H9 (cell line): ENCODE data around the gene ERMAP. TPM values are rescaled to one million over a fixed set of nuclear protein-coding genes. Genes with fewer than 3 reads are reported as not detected.

ENCODE experiments used
- DNase-seq: peaks from one replicate; pipeline ENCODE4 v3.0.0-alpha.2; 2017
- H2AFZ ChIP-seq: one replicate; pipeline ENCODE4 v1.6.1; 2013; ENCODE audit warnings: mild to moderate bottlenecking, low read length, control low read depth, moderate library complexity
- H2AK5ac ChIP-seq: 2 replicates; pipeline ENCODE4 v1.6.1; 2013; ENCODE audit warnings: low read length, control low read depth, mixed read lengths; ENCODE audit not compliant: insufficient read length
- H2BK120ac ChIP-seq: one replicate; pipeline ENCODE4 v1.6.1; 2013; ENCODE audit warnings: low read depth, mild to moderate bottlenecking, low read length, control low read depth, inconsistent platforms; ENCODE audit not compliant: poor library complexity, severe bottlenecking
- H2BK12ac ChIP-seq: 2 replicates; pipeline ENCODE4 v1.6.1; 2013; ENCODE audit warnings: low read length, control low read depth, mixed read lengths, low read depth; ENCODE audit not compliant: insufficient read length
- H2BK15ac ChIP-seq: 2 replicates; pipeline ENCODE4 v1.6.1; 2013; ENCODE audit warnings: low read depth, low read length, control low read depth
- H2BK20ac ChIP-seq: one replicate; pipeline ENCODE4 v1.6.1; 2013; ENCODE audit warnings: low read depth, mild to moderate bottlenecking, low read length, control low read depth, inconsistent platforms; ENCODE audit not compliant: poor library complexity, severe bottlenecking
- H2BK5ac ChIP-seq: 2 replicates; pipeline ENCODE4 v1.6.1; 2013; ENCODE audit warnings: low read length, control low read depth, mixed read lengths; ENCODE audit not compliant: insufficient read length
- H3K14ac ChIP-seq: 2 replicates; pipeline ENCODE4 v1.6.1; 2013; ENCODE audit warnings: low read length, control low read depth; ENCODE audit not compliant: insufficient read depth
- H3K18ac ChIP-seq: 2 replicates; pipeline ENCODE4 v1.6.1; 2013; ENCODE audit warnings: low read depth, mild to moderate bottlenecking, mixed read lengths, low read length, control low read depth; ENCODE audit not compliant: insufficient read length
- H3K23ac ChIP-seq: 2 replicates; pipeline ENCODE4 v1.6.1; 2013; ENCODE audit warnings: low read length, control low read depth, mixed read lengths, low read depth; ENCODE audit not compliant: insufficient read length
- H3K23me2 ChIP-seq: 2 replicates; pipeline ENCODE4 v1.6.1; 2013; ENCODE audit warnings: low read depth, mild to moderate bottlenecking, mixed read lengths, low read length, control low read depth; ENCODE audit not compliant: insufficient read length, poor library complexity, severe bottlenecking
- H3K27ac ChIP-seq: 2 replicates; pipeline ENCODE4 v1.5.1; 2013; ENCODE audit warnings: low read length, control low read depth, mixed read lengths, low read depth; ENCODE audit not compliant: insufficient read length
- H3K27me3 ChIP-seq: 2 replicates; pipeline ENCODE4 v1.6.1; 2013; ENCODE audit warnings: low read length, control low read depth, inconsistent platforms; ENCODE audit not compliant: insufficient read depth
- H3K4ac ChIP-seq: 2 replicates; pipeline ENCODE4 v1.6.1; 2013; ENCODE audit warnings: low read depth, mild to moderate bottlenecking, control low read depth, inconsistent platforms, low read length, moderate library complexity
- H3K4me1 ChIP-seq: 2 replicates; pipeline ENCODE4 v1.6.1; 2013; ENCODE audit warnings: low read length, control low read depth, inconsistent platforms; ENCODE audit not compliant: insufficient read depth
- H3K4me2 ChIP-seq: 2 replicates; pipeline ENCODE4 v1.6.1; 2013; ENCODE audit warnings: low read length, control low read depth, mixed read lengths; ENCODE audit not compliant: insufficient read length, insufficient read depth
- H3K56ac ChIP-seq: 2 replicates; pipeline ENCODE4 v1.6.1; 2013; ENCODE audit warnings: low read depth, mild to moderate bottlenecking, mixed read lengths, low read length, control low read depth; ENCODE audit not compliant: insufficient read length
- H3K79me1 ChIP-seq: 2 replicates; pipeline ENCODE4 v1.6.1; 2013; ENCODE audit warnings: low read depth, mild to moderate bottlenecking, moderate library complexity, low read length, control low read depth, inconsistent platforms; ENCODE audit not compliant: insufficient read depth, poor library complexity, severe bottlenecking
- H3K79me2 ChIP-seq: 2 replicates; pipeline ENCODE4 v1.6.1; 2013; ENCODE audit warnings: low read length, control low read depth, inconsistent platforms; ENCODE audit not compliant: insufficient read depth
- H3K9ac ChIP-seq: 2 replicates; pipeline ENCODE4 v1.6.1; 2013; ENCODE audit warnings: low read length, control low read depth, mixed read lengths; ENCODE audit not compliant: insufficient read length; ENCODE audit errors: extremely low read depth
- H3K9me3 ChIP-seq: one replicate; pipeline ENCODE4 v1.6.1; 2013; ENCODE audit warnings: low read depth, low read length, inconsistent platforms; ENCODE audit not compliant: control insufficient read depth
- H3T11ph ChIP-seq: one replicate; pipeline ENCODE4 v1.6.1; 2013; ENCODE audit warnings: mild to moderate bottlenecking, low read length, control low read depth, inconsistent platforms
- H4K20me1 ChIP-seq: one replicate; pipeline ENCODE4 v1.6.1; 2013; ENCODE audit not compliant: control insufficient read depth, insufficient read length, insufficient read depth
- H4K5ac ChIP-seq: 2 replicates; pipeline ENCODE4 v1.6.1; 2013; ENCODE audit warnings: low read depth, mild to moderate bottlenecking, mixed read lengths, low read length, control low read depth; ENCODE audit not compliant: insufficient read length
- H4K8ac ChIP-seq: replicated peaks from 2 replicates; pipeline ENCODE4 v1.6.1; 2013; ENCODE audit warnings: low read length, control low read depth, mixed read lengths, low read depth; ENCODE audit not compliant: insufficient read length
- H4K91ac ChIP-seq: 2 replicates; pipeline ENCODE4 v1.6.1; 2013; ENCODE audit warnings: low read depth, mild to moderate bottlenecking, moderate library complexity, mixed read lengths, low read length, control low read depth; ENCODE audit not compliant: insufficient read length
- H3K27ac Mint-ChIP-seq, 3 experiments: 2 replicates in 2 of 3; 3 replicates in 1 of 3; pipeline ENCODE4 v1.8.0; 2020 to 2021; ENCODE audit warnings: mixed read lengths in 3 of 3, mild to moderate bottlenecking in 1 of 3, moderate library complexity in 1 of 3
- H3K27me3 Mint-ChIP-seq: 2 replicates; pipeline ENCODE4 v1.8.0; 2021; ENCODE audit warnings: low read depth, mild to moderate bottlenecking, moderate library complexity, mixed read lengths
- H3K36me3 Mint-ChIP-seq, 3 experiments: 2 replicates in 2 of 3; 3 replicates in 1 of 3; pipeline ENCODE4 v1.8.0; 2020 to 2021; ENCODE audit warnings: low read depth in 3 of 3, mixed read lengths in 3 of 3; ENCODE audit not compliant: insufficient read depth in 1 of 3
- H3K4me1 Mint-ChIP-seq, 2 experiments: 2 replicates each; pipeline ENCODE4 v1.8.0; 2020; ENCODE audit warnings: mixed read lengths in 2 of 2
- H3K4me3 Mint-ChIP-seq, 2 experiments: 2 replicates in 1 of 2; 3 replicates in 1 of 2; pipeline ENCODE4 v1.8.0; 2020 to 2021; ENCODE audit warnings: mild to moderate bottlenecking in 2 of 2, mixed read lengths in 2 of 2, moderate library complexity in 1 of 2
- H3K9me3 Mint-ChIP-seq, 2 experiments: 2 replicates in 1 of 2; 3 replicates in 1 of 2; pipeline ENCODE4 v1.8.0; 2020; ENCODE audit warnings: mild to moderate bottlenecking in 2 of 2, mixed read lengths in 2 of 2, moderate library complexity in 1 of 2
- WGBS: extraction: QIAGEN DNeasy Blood & Tissue Kit; methylation state at CpG from one replicate; pipeline ENCODE4 v1.1.7; 2013; ENCODE audit warnings: missing lambda C conversion rate, low lambda C conversion rate, mixed read lengths; ENCODE audit not compliant: insufficient read length; ENCODE audit errors: extremely low coverage; 5-methylcytosine and 5-hydroxymethylcytosine counted together
- total RNA-seq: library from RNA; stranded (reverse); gene quantifications from 2 replicates; pipeline ENCODE4 v1.2.1, GENCODE V29; 2021
- TF ChIP-seq, protein P1 (sequence below): fragments of 200-600 bp; sonication (generic); conservative IDR thresholded peaks from 3 replicates; pipeline ENCODE4 v1.8.0; 2021; ENCODE audit warnings: antibody characterized with exemption, mild to moderate bottlenecking

The ERMAP gene
- total RNA-seq, 1 experiment from 2014 or later = 4.5 TPM

DNA sequence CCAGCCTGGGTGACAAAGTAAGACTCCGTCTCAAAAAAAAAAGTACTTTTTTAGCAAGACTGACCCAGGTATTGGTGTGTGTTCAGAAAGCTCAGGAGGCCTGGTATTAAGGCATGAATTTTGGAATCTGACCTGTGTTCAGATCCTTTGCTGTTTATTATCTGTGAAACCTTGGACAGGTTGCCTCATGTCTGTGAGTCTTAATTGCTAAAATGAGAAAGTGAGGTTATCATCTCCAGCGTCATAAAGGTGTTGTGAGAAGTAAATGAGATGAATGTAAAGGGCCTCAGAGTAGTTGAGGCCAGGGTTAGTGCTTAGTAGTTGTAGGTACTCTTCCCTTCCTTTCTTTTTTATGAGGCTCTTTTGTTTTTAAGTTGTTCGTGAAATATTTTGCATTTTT lies 47.1 kb upstream of the ERMAP start:
- Histone ChIP-seq H2AK5ac (no peak overlapping the region), H4K8ac (no peak overlapping the region), H3K56ac (no peak overlapping the region), H3K27ac (no peak overlapping the region), H2BK20ac (no peak overlapping the region), H3K79me1 (no peaks in the 10 kb centered on the region), H3K4me2 (no peak overlapping the region), H2BK12ac (no peak overlapping the region), H3K23ac (no peak overlapping the region), H3K79me2 (0 out of 2 replicates have a peak, but pooled peaks cover 3% of the 10 kb centered on the region), H3K18ac (no peak overlapping the region), H2AFZ (no peak overlapping the region), H4K5ac (no peak overlapping the region), H4K91ac (no peak overlapping the region), H3K9me3 (no peaks in the 10 kb centered on the region), H3K23me2 (peaks cover 7% of the 10 kb centered on the region), H3T11ph (no peak overlapping the region), H3K9ac (no peak overlapping the region), H2BK15ac (no peak overlapping the region), H4K20me1 (no peaks in the 10 kb centered on the region), H3K4ac (no peak overlapping the region), H3K27me3 (no peaks in the 10 kb centered on the region), H3K14ac (no peak overlapping the region), H3K4me1 (no peaks in the 10 kb centered on the region), H2BK5ac (no peak overlapping the region), H2BK120ac (no peak overlapping the region)
- DNase-seq = no peak
- WGBS = no CpG with 5 or more reads among the region's 3 CpGs
- no peaks in the 10 kb centered on the region for H3K27me3 Mint-ChIP-seq
- TF ChIP-seq, protein P1, sequence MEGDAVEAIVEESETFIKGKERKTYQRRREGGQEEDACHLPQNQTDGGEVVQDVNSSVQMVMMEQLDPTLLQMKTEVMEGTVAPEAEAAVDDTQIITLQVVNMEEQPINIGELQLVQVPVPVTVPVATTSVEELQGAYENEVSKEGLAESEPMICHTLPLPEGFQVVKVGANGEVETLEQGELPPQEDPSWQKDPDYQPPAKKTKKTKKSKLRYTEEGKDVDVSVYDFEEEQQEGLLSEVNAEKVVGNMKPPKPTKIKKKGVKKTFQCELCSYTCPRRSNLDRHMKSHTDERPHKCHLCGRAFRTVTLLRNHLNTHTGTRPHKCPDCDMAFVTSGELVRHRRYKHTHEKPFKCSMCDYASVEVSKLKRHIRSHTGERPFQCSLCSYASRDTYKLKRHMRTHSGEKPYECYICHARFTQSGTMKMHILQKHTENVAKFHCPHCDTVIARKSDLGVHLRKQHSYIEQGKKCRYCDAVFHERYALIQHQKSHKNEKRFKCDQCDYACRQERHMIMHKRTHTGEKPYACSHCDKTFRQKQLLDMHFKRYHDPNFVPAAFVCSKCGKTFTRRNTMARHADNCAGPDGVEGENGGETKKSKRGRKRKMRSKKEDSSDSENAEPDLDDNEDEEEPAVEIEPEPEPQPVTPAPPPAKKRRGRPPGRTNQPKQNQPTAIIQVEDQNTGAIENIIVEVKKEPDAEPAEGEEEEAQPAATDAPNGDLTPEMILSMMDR = no peak
- no peak overlapping the region; a peak in 1 of 5 replicates for H3K4me3 Mint-ChIP-seq
- H3K36me3 Mint-ChIP-seq = peaks cover 9 to 33% (median 28%) of the 10 kb centered on the region in 3 experiments
- no peaks in the 10 kb centered on the region for H3K9me3 Mint-ChIP-seq
- peaks cover 8 to 9% of the 10 kb centered on the region in 2 experiments for H3K4me1 Mint-ChIP-seq
- H3K27ac Mint-ChIP-seq = no peak overlapping the region
